RWPE1 (cell line): Measurements from ENCODE around the gene UBAP1L.
"Not testable (repeated sequence)": the region's sequence is repeated elsewhere in the genome, so short reads cannot be mapped to it uniquely, and the experiment has no call there.

Experiments used
- CTCF ChIA-PET: fragments of 350-600 bp; sonication (Branson Sonifier 250); formaldehyde crosslinking; extraction: SDS; loops from one replicate; lab custom pipeline; 2021; lab: Yijun Ruan, JAX
- POLR2A ChIA-PET: fragments of 400-600 bp; formaldehyde crosslinking; extraction: SDS; loops from one replicate; lab custom pipeline; 2020; ENCODE audit warnings: antibody characterized with exemption; ENCODE audit not compliant: low non-redundant PET; lab: Yijun Ruan, JAX
- DNase-seq: peaks from one replicate; pipeline ENCODE4 v3.0.0; 2012; ENCODE audit warnings: low spot score
- H3K27ac ChIP-seq: fragments of 450-650 bp; 2 replicates; pipeline ENCODE4 v1.5.1; 2017
- TF ChIP-seq, protein P1 (sequence below): fragments of 450-650 bp; conservative IDR thresholded peaks from 2 replicates; pipeline ENCODE4 v1.5.1; 2017; ENCODE audit warnings: low read depth, mild to moderate bottlenecking

The UBAP1L gene

DNA sequence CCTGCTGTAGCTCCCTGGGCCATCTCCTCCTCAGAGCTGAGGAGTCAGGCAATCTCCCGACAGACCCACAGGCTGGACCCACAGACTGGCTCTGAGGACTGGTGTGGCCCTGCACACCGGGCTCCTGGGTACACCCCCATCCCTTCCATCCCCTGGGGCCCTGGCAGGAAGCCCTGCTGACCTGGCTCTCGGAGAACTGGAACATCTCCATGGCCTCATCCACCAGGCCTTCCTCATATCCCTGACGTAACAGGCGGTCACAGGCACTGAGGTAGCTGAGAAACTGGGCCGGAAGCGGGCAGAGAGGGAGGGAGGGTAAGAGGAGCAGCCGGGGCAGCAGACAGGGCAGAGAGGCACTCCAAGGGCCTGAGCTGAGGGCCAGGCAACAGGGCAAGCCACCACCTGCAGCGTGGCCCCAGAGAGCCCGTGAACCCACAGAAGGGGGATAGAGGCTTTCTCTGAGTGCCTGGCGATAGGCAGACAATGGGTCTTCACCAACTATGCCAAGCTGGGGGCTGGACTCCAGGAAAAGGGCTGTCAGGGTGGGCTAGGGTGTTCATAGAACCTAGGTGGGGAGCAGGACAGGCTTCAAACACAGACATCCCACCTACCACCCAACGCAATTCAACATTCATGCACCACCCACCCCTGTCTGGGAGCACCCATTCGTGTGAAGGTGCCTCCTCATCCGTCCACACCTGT lies 20.6 kb downstream of the UBAP1L start:
- POLR2A ChIA-PET: no interaction called here
- no peak overlapping the region for H3K27ac ChIP-seq
- no peak for DNase-seq
- TF ChIP-seq, protein P1, sequence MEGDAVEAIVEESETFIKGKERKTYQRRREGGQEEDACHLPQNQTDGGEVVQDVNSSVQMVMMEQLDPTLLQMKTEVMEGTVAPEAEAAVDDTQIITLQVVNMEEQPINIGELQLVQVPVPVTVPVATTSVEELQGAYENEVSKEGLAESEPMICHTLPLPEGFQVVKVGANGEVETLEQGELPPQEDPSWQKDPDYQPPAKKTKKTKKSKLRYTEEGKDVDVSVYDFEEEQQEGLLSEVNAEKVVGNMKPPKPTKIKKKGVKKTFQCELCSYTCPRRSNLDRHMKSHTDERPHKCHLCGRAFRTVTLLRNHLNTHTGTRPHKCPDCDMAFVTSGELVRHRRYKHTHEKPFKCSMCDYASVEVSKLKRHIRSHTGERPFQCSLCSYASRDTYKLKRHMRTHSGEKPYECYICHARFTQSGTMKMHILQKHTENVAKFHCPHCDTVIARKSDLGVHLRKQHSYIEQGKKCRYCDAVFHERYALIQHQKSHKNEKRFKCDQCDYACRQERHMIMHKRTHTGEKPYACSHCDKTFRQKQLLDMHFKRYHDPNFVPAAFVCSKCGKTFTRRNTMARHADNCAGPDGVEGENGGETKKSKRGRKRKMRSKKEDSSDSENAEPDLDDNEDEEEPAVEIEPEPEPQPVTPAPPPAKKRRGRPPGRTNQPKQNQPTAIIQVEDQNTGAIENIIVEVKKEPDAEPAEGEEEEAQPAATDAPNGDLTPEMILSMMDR: no peak
- CTCF ChIA-PET: interaction anchor here (0.6 kb wide), 1 partner anchor 775 kb away, joined by 3 read pairs; no protein-coding TSS in a partner anchor

DNA sequence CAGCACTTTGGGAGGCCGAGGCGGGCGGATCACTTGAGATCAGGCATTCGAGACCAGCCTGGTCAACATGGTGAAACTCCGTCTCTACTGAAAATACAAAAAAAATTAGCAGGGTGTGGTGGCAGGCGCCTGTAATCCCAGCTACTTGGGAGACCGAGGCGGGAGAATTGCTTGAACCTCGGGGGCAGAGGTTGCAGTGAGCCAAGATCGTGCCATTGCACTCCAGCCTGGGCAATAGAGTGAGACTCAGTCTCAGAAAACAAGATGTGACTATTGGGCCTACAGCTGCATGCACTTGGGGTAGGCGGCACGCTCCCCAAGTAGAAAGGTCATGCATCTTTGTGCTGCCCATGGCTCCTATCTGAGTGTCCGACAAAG lies 21.2 kb downstream of the UBAP1L start:
- POLR2A ChIA-PET: not testable (repeated sequence)

DNA sequence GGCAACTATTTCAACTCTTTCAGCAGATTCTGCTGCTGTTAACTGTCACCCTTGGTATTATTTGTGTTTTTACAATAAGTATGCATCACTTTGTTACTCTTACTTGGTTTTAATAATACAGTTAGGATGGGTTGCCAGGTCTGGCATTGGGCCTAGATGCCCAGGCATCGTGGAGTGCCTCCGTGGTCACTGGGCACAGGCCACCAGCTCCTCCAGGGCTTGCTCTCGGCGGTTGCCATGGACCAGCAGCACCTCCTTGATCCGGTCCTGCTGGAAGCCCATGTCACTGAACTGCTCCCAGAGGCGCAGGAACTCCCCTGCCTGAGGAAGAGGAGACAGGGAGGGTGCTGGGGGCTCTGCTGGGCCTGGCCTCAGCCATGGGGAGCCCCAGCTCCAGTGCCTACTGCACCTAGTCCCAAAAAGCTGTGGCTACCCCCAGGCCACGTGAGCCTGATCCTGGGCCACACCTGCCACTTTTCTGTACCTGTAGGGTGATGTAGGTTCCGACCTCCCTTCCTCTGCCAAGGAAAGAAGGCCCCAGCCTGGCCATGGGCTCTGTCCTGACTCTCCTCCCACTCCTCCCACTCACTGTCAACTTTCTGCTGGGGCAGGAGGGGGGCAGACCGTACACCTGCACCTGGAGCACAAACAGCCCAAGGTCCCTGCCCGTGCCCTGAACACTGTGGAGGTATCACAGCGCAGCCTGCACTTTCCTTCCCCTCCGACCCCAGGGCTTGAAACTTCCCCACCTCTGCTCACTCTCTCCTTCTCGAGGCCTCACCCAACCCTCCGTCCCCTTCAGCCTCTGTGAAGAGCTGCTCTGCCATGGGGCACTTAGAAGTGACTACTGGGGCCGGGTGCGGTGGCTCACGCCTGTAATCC lies 21.8 kb downstream of the UBAP1L start:
- ChIA-PET CTCF (no interaction called here), POLR2A (no interaction called here)
- TF ChIP-seq, protein P1: no peak
- H3K27ac ChIP-seq: no peak overlapping the region
- no peak for DNase-seq

More for the DNA sequence above, 21.2 kb downstream of the UBAP1L start:
- CTCF ChIA-PET, H3K27ac ChIP-seq, DNase-seq: not testable (repeated sequence)

DNA sequence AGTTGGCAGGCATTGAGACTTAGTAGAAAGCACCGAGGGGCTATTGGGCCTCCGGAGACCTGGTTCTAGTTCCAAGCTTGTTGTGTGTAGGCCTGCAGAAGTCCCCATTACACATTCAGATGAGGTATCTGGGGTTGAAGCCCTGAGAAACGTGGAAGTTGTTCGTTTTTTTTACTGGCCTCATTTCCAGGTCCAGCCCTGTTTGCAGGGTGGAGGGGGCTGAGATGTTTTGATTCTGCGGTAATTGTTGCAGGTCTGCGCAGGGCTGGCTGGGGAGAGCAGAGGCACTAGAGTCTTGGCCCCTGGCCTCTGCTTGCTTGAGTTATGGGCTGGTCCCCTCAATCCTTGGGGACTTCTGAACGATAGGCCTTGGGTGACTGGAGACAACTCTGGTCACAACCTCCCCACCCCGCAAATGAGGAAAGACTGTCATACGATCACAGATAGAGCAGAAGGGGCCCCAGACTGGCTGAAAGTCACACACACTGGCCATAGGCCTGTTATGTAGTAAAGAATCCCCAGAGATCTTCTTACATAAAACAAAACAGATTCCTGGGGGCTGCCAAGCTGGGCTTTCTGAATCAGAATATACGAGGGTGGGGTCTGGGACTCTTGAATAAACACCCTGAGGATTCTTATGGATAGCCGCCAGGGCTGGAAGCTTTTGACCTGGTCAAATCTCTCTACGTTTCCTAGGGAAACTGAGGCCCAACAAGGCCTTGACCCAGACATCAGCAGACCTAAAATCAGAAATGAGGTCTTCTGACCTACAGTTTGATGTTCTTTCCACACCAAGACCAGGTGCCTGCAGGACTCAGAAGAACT lies 22.8 kb downstream of the UBAP1L start:
- POLR2A ChIA-PET: no interaction called here
- no peak for DNase-seq
- H3K27ac ChIP-seq: no peak overlapping the region
- TF ChIP-seq, protein P1: no peak
- CTCF ChIA-PET: no interaction called here

DNA sequence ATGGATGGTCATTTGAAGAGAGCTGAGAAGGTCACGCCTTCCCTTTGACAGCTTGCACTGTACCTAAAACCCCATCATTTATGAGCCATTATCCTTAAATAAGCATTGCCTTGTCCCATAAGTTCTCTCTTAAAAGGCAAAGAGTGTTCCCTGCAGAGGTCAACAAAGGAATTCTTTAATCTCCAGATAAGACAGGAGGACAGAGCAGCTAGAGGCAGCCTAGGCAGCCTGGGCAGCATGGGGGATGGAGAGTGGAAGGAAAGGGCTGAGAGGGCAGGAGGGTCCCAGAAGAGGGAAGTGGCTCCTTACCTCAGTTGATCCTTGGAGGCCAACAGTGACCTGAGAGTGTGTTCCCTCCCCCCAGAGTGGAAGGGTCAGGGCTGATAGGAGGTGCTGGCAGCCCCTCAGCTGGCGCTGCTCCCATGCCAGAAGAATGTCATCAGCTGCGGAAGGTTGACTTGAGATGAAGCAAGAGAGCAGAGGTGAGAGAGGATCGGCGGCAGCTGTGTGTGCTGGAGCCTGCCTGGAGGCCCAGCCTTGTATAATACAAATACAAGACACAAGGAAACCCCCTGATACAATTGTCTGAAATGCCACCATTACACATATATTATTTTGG lies 25.7 kb downstream of the UBAP1L start:
- TF ChIP-seq, protein P1: no peak
- POLR2A ChIA-PET: no interaction called here
- CTCF ChIA-PET: no interaction called here
- H3K27ac ChIP-seq: no peak overlapping the region
- DNase-seq: no peak

DNA sequence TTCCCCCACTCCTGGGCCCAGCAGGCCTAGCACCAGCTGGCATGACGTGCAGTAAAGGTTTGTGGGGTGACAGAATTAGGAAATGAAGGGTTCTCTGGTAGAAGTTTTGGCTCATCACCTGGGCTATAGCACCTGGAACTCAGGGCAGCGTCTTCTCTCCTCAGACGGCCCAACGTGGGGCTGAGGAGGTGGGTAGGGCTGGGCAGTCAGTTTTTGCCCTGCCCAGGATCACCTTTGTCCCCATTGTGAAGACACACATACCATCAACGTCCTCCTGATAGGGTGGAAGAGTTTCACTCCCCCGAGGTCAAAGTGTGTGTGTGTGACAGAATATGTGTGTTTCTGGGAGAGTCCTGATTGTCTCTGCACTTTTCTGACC lies 26.4 kb downstream of the UBAP1L start:
- ChIA-PET POLR2A (no interaction called here), CTCF (no interaction called here)
- TF ChIP-seq, protein P1: no peak
- H3K27ac ChIP-seq: no peak overlapping the region
- no peak for DNase-seq
